Stimulated activated CD4-positive, alpha-beta T cell treated with anti-CD3 and anti-CD28 coated beads, Interleukin-4, amount 100 ng/mL, for 48 hours (primary cell): Measurements from ENCODE around the gene TAGLN2.
"Not testable (repeated sequence)": the region's sequence is repeated elsewhere in the genome, so short reads cannot be mapped to it uniquely, and the experiment has no call there.

Experiments used
- DNase-seq, 2 donors: peaks; one replicate each; pipeline ENCODE4 v3.0.0-alpha.2; 2020; ENCODE audit warnings: low read depth in 2 of 2

The TAGLN2 gene

GRCh38 chr1:159921700-159922504 lies 3.4 kb downstream of the TAGLN2 start:
- no peak for DNase-seq

GRCh38 chr1:159921251-159921650 lies 4.1 kb downstream of the TAGLN2 start:
- DNase-seq, result no peak

DNA sequence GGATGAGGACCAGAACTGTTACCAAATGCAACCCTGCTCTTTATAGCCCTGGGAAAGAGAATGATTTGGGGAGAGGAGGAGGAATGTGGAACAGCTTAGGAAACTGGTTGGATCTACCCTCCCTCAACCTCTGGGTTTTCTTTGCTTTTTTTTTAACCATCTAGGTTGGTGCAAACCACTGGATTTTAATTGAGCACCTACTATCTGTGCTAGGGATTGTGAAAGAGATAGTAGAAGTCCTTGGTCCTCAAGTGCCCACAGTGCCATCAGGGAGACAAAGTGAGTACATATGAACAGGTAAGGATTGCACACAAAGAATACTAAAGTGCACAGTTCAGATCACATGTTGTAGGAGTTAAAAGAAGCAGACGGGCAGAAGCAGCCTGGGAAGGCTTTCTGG lies 4.7 kb downstream of the TAGLN2 start:
- DNase-seq, result no peak

GRCh38 chr1:159920202-159920601 lies 5.1 kb downstream of the TAGLN2 start:
- DNase-seq, result no peak

GRCh38 chr1:159919236-159919865 lies 6.0 kb downstream of the TAGLN2 start:
- no peak for DNase-seq

GRCh38 chr1:159918352-159919200 lies 6.7 kb downstream of the TAGLN2 start:
- no peak for DNase-seq

- no peak for DNase-seq
Observed at GRCh38 chr1:159917533-159918351, 7.6 kb downstream of the TAGLN2 start.

GRCh38 chr1:159916242-159917051 lies 8.9 kb downstream of the TAGLN2 start:
- DNase-seq, result no peak

GRCh38 chr1:159915571-159916241 lies 9.6 kb downstream of the TAGLN2 start:
- no peak for DNase-seq

- no peak for DNase-seq
Observed at GRCh38 chr1:159914252-159915018, 10.9 kb downstream of the TAGLN2 start.

- DNase-seq, result no peak
Observed at GRCh38 chr1:159913451-159914192, 11.7 kb downstream of the TAGLN2 start.

DNA sequence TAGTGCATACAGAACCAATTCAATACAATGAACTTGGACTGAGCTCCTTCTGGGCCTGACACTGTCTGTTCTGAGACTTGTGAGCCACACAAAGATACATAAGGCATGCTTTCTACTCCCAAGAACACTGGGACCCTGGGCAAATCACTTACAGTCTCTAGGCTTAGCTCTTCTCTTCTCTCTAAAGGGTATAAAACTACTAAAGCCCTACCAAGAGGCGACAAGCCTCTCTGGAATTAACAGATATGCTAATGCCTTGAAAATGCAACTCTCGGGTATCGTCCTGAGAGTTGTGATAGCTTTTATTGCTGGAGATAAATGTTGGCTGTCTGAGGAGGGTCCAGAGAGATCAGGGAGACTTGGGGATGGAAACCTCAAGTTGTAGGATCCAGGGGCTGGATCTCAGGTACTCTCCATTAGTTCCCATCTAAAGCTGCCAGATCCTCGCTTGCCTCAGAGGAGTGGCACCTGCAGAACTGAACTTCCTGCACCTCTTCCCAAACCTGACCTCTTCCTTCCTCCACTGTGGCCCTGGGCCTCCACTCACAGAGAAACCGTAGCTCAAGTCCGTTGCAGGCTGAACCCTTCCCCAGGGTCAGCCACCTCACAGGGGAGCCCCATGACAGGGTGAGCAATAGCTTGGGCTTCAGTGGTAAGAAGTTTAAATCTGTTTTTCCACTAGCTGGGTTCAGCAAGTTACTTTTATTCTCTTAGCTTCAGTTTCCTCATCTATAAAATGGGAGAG lies 13.8 kb downstream of the TAGLN2 start:
- DNase-seq, result no peak

DNA sequence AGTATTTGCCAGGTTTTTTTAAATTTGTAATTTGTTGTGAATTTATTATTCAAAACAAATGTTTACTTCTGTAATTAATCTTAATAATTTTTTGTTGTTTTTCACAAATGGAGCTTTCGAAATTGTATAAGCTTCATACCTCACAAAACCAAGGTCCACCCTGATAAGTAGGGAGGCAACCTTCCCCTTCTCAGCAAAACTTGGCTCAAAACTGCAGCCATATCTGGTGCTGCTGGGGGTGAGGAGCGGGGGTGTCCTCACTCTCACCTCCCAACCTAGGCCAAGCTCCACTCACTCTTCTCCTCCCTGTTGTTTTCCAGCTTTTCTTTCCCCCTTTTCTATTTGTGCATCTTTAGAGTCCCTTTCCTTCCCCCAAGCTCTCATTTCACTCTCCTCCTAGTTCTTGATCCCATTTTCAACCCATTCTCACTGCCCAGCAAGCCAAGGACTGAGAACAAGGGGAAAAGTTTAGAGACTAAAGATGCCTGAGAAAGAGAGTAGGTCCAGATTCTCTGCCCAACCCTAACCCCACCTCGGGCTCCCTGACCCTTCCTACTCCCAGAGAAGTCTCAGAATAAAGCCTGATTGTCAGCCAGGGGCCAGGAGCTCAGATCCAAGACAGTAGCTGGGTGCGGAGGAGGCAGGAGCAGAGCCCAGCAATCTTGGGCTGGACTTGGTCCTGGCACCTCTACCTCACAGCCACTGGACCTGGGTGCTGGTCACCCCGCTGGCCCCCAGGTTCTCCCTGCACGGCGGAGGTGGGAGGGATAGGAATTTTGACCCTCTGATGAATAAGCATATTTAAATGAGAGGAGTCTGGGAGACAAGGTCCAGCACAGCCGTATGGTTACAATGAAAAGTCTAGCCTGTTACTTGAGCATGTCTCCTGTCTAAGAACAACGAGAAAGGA lies 17.0 kb downstream of the TAGLN2 start:
- DNase-seq, result no peak

GRCh38 chr1:159906960-159907359 lies 18.3 kb downstream of the TAGLN2 start:
- no peak for DNase-seq

GRCh38 chr1:159904036-159904435 lies 21.3 kb downstream of the TAGLN2 start:
- DNase-seq, result not testable (repeated sequence)

- no peak for DNase-seq
Observed at GRCh38 chr1:159902541-159902940, 22.8 kb downstream of the TAGLN2 start.
